MCF 10A (cell line): ENCODE results near the gene PPID. TPM values are rescaled to one million over a fixed set of nuclear protein-coding genes. Genes with fewer than 3 reads are reported as not detected.
"Not testable (repeated sequence)": the region's sequence is repeated elsewhere in the genome, so short reads cannot be mapped to it uniquely, and the experiment has no call there.

Experiments
- BruUV-seq: library from RNA; stranded (reverse); fragments of 400-500 nt; replicated peaks from 2 replicates; lab custom pipeline; 2021; lab: Mats Ljungman, UMichigan
- CTCF ChIA-PET: fragments of 300-600 bp; sonication (Branson Sonifier 250); formaldehyde crosslinking; extraction: SDS; loops from one replicate; lab custom pipeline; 2021; ENCODE audit warnings: antibody characterized with exemption, inconsistent platforms; lab: Yijun Ruan, JAX
- POLR2A ChIA-PET: fragments of 300-600, 350-650 bp; sonication (Branson Sonifier 250); formaldehyde crosslinking; extraction: SDS; loops from one replicate; lab custom pipeline; 2020; ENCODE audit warnings: antibody characterized with exemption, inconsistent platforms; lab: Yijun Ruan, JAX
- DNase-seq: peaks from one replicate; pipeline ENCODE4 v3.0.0-alpha.2; 2018; ENCODE audit not compliant: unreplicated experiment
- H3K27ac Mint-ChIP-seq: one replicate; pipeline ENCODE4 v1.8.0; 2022; ENCODE audit warnings: mild to moderate bottlenecking, low read depth, mixed read lengths; ENCODE audit not compliant: unreplicated experiment
- H3K27me3 Mint-ChIP-seq: one replicate; pipeline ENCODE4 v1.8.0; 2022; ENCODE audit warnings: mixed read lengths; ENCODE audit not compliant: insufficient read depth, unreplicated experiment
- H3K36me3 Mint-ChIP-seq: one replicate; pipeline ENCODE4 v1.8.0; 2022; ENCODE audit warnings: mild to moderate bottlenecking, moderate library complexity, mixed read lengths; ENCODE audit not compliant: insufficient read depth, unreplicated experiment
- H3K4me1 Mint-ChIP-seq: one replicate; pipeline ENCODE4 v1.8.0; 2022; ENCODE audit warnings: mixed read lengths; ENCODE audit not compliant: insufficient read depth, unreplicated experiment
- H3K4me3 Mint-ChIP-seq: one replicate; pipeline ENCODE4 v1.8.0; 2022; ENCODE audit warnings: mild to moderate bottlenecking, moderate library complexity, mixed read lengths; ENCODE audit not compliant: unreplicated experiment
- H3K9me3 Mint-ChIP-seq: one replicate; pipeline ENCODE4 v1.8.0; 2022; ENCODE audit warnings: mixed read lengths; ENCODE audit not compliant: unreplicated experiment
- CTCF ChIP-seq: fragments of 200-600 bp; IDR thresholded peaks from one replicate; pipeline ENCODE4 v1.8.0; 2022; ENCODE audit warnings: antibody characterized with exemption, mild to moderate bottlenecking; ENCODE audit not compliant: unreplicated experiment
- intact Hi-C: fragments of 100-400 bp; cut with micrococcal nuclease; formaldehyde crosslinking; loops from 2 replicates; pipeline ENCODE4 v1.14.1; 2022
- total RNA-seq: library from RNA; stranded (reverse); gene quantifications from 2 replicates; pipeline ENCODE4 v1.2.3, GENCODE V29; 2022

Gene PPID
- total RNA-seq, 1 experiment from 2014 or later: 29.2 TPM

GRCh38 chr4:158754385-158755180 is 31.4 kb upstream of the PPID start:
- BruUV-seq: no TSS peak
- TF ChIP-seq CTCF: no peak
- intact Hi-C loops: no loop called here
- Mint-ChIP-seq H3K27ac (no peak overlapping the region), H3K27me3 (no peaks in the 10 kb centered on the region), H3K9me3 (no peaks in the 10 kb centered on the region), H3K4me1 (no peaks in the 10 kb centered on the region), H3K4me3 (no peak overlapping the region), H3K36me3 (no peaks in the 10 kb centered on the region)
- CTCF ChIA-PET: interaction anchor here (0.5 to 1.3 kb wide), 3 partner anchors 8 to 486 kb away, joined by 3 to 5 read pairs (median 4); no protein-coding TSS in a partner anchor
- DNase-seq: no peak
- POLR2A ChIA-PET: interaction anchor here (0.6 kb wide), 1 partner anchor 33 kb away, joined by 3 read pairs; no protein-coding TSS in a partner anchor

- Mint-ChIP-seq H3K36me3 (no peaks in the 10 kb centered on the region), H3K9me3 (no peaks in the 10 kb centered on the region), H3K4me1 (no peaks in the 10 kb centered on the region), H3K27ac (no peak overlapping the region), H3K4me3 (no peak overlapping the region), H3K27me3 (no peaks in the 10 kb centered on the region)
- ChIA-PET POLR2A (no interaction called here), CTCF (no interaction called here)
- intact Hi-C loops: no loop called here
- TF ChIP-seq CTCF: no peak
- DNase-seq: no peak
- BruUV-seq: no TSS peak
Observed at GRCh38 chr4:158750379-158750778, 27.2 kb upstream of the PPID start.

- H3K4me1 Mint-ChIP-seq, H3K27me3 Mint-ChIP-seq, H3K36me3 Mint-ChIP-seq, DNase-seq, H3K4me3 Mint-ChIP-seq, intact Hi-C loops, H3K9me3 Mint-ChIP-seq, POLR2A ChIA-PET, CTCF ChIA-PET, BruUV-seq, H3K27ac Mint-ChIP-seq: not testable (repeated sequence)
Observed at GRCh38 chr4:158746537-158746936, 23.3 kb upstream of the PPID start.

GRCh38 chr4:158741326-158742021 is 18.3 kb upstream of the PPID start:
- H3K4me1 Mint-ChIP-seq: no peaks in the 10 kb centered on the region
- H3K27ac Mint-ChIP-seq: no peak overlapping the region
- intact Hi-C loops: no loop called here
- no peaks in the 10 kb centered on the region for H3K27me3 Mint-ChIP-seq
- no TSS peak for BruUV-seq
- H3K4me3 Mint-ChIP-seq: no peak overlapping the region
- no peak for DNase-seq
- H3K36me3 Mint-ChIP-seq: no peaks in the 10 kb centered on the region
- ChIA-PET CTCF (no interaction called here), POLR2A (no interaction called here)
- no peak for TF ChIP-seq CTCF
- H3K9me3 Mint-ChIP-seq: no peaks in the 10 kb centered on the region
